Smooth muscle cell (in vitro differentiated cells): ENCODE measurements around the gene WDPCP. TPM values are rescaled to one million over a fixed set of nuclear protein-coding genes. Genes with fewer than 3 reads are reported as not detected.

ENCODE experiments used
- DNase-seq: peaks from one replicate; lab custom pipeline; 2025; ENCODE audit not compliant: unreplicated experiment; lab: John Stamatoyannopoulos, UW
- H2AFZ ChIP-seq: fragments of 200-600 bp; sonication (generic); 2 replicates; pipeline ENCODE4 v1.6.0; 2016; ENCODE audit warnings: antibody characterized with exemption, low read depth, mild to moderate bottlenecking
- H3F3A ChIP-seq: fragments of 200-600 bp; sonication (generic); 2 replicates; pipeline ENCODE4 v1.6.0; 2017; ENCODE audit warnings: antibody characterized with exemption, low read depth
- H3K27ac ChIP-seq: fragments of 200-600 bp; sonication (generic); 2 replicates; pipeline ENCODE4 v1.5.1; 2016; ENCODE audit warnings: low read depth, mild to moderate bottlenecking
- H3K27me3 ChIP-seq: fragments of 200-600 bp; sonication (generic); 2 replicates; pipeline ENCODE4 v1.6.1; 2016; ENCODE audit warnings: low read depth, mild to moderate bottlenecking
- H3K36me3 ChIP-seq: fragments of 200-600 bp; sonication (generic); 2 replicates; pipeline ENCODE4 v1.5.1; 2016; ENCODE audit warnings: low read depth
- H3K4me1 ChIP-seq: fragments of 200-600 bp; sonication (generic); 2 replicates; pipeline ENCODE4 v1.5.1; 2016; ENCODE audit warnings: low read depth
- H3K4me2 ChIP-seq: fragments of 200-600 bp; sonication (generic); 2 replicates; pipeline ENCODE4 v1.6.0; 2016; ENCODE audit warnings: mild to moderate bottlenecking
- H3K4me3 ChIP-seq: fragments of 200-600 bp; sonication (generic); 2 replicates; pipeline ENCODE4 v1.5.1; 2016; ENCODE audit warnings: mild to moderate bottlenecking
- H3K79me2 ChIP-seq: fragments of 200-600 bp; sonication (generic); 2 replicates; pipeline ENCODE4 v1.6.0; 2016; ENCODE audit warnings: low read depth, mild to moderate bottlenecking
- H3K9ac ChIP-seq: fragments of 200-600 bp; sonication (generic); 2 replicates; pipeline ENCODE4 v1.6.0; 2016; ENCODE audit warnings: low read depth
- H3K9me3 ChIP-seq: fragments of 200-600 bp; sonication (generic); replicated peaks from 2 replicates; pipeline ENCODE4 v1.5.1; 2016; ENCODE audit warnings: low read depth
- H4K20me1 ChIP-seq: fragments of 200-600 bp; sonication (generic); 2 replicates; pipeline ENCODE4 v1.6.0; 2016; ENCODE audit warnings: low read depth
- WGBS: methylation state at CpG from one replicate; pipeline ENCODE4 v1.1.7; 2016; ENCODE audit warnings: low lambda C conversion rate; 5-methylcytosine and 5-hydroxymethylcytosine counted together
- polyA plus RNA-seq: library from polyadenylated mRNA; unstranded; fragments of >200 nt; fragmentation: Nextera tagmentation; extraction: Ambion mirVana; gene quantifications from 2 replicates; pipeline ENCODE4 v1.2.1, GENCODE V29; 2016
- total RNA-seq: library from RNA; depleted of rRNA; stranded (reverse); fragments of >200 nt; gene quantifications from 2 replicates; pipeline ENCODE4 v1.2.3, GENCODE V29; 2014
- TF ChIP-seq, protein P1 (sequence below): fragments of 200-600 bp; sonication (generic); IDR thresholded peaks from 2 replicates; pipeline ENCODE4 v1.5.1; 2017; ENCODE audit warnings: borderline replicate concordance, mild to moderate bottlenecking, antibody characterized with exemption; ENCODE audit not compliant: insufficient read depth, poor library complexity, severe bottlenecking

The WDPCP gene
- total and polyA plus RNA-seq, 2 experiments from 2014 or later = 7.5 to 8.1 TPM

DNA sequence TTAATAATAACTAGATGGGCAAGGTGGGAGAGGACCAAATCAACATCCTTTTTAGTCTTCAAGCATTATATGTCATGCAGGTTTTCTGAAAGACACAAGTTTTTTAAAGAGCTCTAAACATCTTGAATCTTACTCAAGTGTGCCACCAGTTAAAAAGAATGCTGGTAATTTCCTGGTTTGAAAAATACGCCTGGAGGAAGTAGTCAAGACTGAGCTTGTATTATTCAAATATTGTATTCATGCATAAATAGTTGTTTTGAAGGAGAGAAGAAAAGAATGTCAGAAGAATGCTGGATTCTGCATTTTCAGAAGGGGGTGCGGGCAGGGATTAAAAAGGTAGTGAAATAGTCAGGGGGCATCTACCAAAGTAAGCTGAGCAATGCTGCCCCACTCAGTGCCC, 90.7 kb downstream of the WDPCP start:
- Histone ChIP-seq H2AFZ (no peak overlapping the region), H3K79me2 (no peaks in the 10 kb centered on the region), H3K27me3 (no peaks in the 10 kb centered on the region), H3K36me3 (no peaks in the 10 kb centered on the region), H3K4me2 (no peak overlapping the region), H3K9ac (no peak overlapping the region), H3K4me3 (no peak overlapping the region), H3K27ac (no peak overlapping the region), H3K9me3 (no peaks in the 10 kb centered on the region), H3K4me1 (no peaks in the 10 kb centered on the region), H4K20me1 (peaks cover 1% of the 10 kb centered on the region), H3F3A (no peaks in the 10 kb centered on the region)
- no peak for DNase-seq
- TF ChIP-seq, protein P1, sequence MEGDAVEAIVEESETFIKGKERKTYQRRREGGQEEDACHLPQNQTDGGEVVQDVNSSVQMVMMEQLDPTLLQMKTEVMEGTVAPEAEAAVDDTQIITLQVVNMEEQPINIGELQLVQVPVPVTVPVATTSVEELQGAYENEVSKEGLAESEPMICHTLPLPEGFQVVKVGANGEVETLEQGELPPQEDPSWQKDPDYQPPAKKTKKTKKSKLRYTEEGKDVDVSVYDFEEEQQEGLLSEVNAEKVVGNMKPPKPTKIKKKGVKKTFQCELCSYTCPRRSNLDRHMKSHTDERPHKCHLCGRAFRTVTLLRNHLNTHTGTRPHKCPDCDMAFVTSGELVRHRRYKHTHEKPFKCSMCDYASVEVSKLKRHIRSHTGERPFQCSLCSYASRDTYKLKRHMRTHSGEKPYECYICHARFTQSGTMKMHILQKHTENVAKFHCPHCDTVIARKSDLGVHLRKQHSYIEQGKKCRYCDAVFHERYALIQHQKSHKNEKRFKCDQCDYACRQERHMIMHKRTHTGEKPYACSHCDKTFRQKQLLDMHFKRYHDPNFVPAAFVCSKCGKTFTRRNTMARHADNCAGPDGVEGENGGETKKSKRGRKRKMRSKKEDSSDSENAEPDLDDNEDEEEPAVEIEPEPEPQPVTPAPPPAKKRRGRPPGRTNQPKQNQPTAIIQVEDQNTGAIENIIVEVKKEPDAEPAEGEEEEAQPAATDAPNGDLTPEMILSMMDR = no peak
- WGBS = 87% methylated on average over 2 of the region's 2 CpGs

DNA sequence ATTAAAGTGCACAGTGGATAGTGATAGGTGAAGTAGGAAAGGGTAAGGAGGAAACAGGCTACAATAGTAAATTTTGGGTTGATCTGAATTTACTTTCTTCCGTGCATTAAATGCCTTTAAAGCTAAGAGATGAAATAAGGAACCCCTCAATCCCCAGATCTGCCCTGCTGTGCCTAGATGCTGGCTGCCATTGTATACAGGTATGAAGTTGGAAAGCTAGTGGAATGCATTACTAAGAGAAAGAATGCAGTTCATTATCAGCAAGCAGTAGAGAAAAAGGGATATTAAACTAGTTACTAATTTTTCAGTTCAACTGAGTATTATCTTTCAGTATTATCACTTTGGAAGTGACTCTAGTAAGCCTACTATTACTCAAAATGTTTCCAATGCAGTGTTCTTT, 93.3 kb downstream of the WDPCP start:
- H3F3A ChIP-seq = no peaks in the 10 kb centered on the region
- H3K4me3 ChIP-seq = no peak overlapping the region
- H3K4me1 ChIP-seq = no peaks in the 10 kb centered on the region
- TF ChIP-seq, protein P1 = no peak
- no peak overlapping the region for H2AFZ ChIP-seq
- H3K36me3 ChIP-seq = no peaks in the 10 kb centered on the region
- no peak overlapping the region for H3K27ac ChIP-seq
- H3K79me2 ChIP-seq = no peaks in the 10 kb centered on the region
- H3K9me3 ChIP-seq = no peaks in the 10 kb centered on the region
- no peak overlapping the region for H3K9ac ChIP-seq
- H3K4me2 ChIP-seq = no peak overlapping the region
- no peaks in the 10 kb centered on the region for H4K20me1 ChIP-seq
- WGBS = 90% methylated on average over 1 of the region's 1 CpG
- no peaks in the 10 kb centered on the region for H3K27me3 ChIP-seq
- DNase-seq = no peak

DNA sequence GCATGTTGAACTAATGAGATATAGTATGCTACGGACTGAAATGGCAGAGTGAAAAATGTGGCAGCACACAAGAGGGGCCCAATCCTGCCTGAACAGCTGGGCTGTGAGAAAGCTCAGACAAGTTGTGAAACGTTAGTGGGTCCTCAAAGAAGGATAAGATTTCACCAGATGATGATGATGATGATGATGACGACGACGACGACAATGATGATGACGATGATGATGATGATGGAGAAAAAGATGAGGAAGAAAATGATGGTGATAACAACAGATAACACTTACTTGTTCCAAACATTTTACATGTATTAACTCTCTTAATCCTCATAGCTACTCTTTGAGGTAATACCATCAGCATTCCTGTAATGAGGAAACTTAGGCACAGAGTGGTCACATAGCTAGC, 94.2 kb downstream of the WDPCP start:
- TF ChIP-seq, protein P1 = no peak
- H3K9ac ChIP-seq = no peak overlapping the region
- no peaks in the 10 kb centered on the region for H3K4me1 ChIP-seq
- no peak for DNase-seq
- H3K27ac ChIP-seq = no peak overlapping the region
- 93% methylated on average over 7 of the region's 7 CpGs for WGBS
- H3K27me3 ChIP-seq = no peaks in the 10 kb centered on the region
- H2AFZ ChIP-seq = no peak overlapping the region
- H3K79me2 ChIP-seq = no peaks in the 10 kb centered on the region
- no peaks in the 10 kb centered on the region for H4K20me1 ChIP-seq
- H3K4me3 ChIP-seq = no peak overlapping the region
- no peaks in the 10 kb centered on the region for H3F3A ChIP-seq
- H3K4me2 ChIP-seq = no peak overlapping the region
- no peaks in the 10 kb centered on the region for H3K9me3 ChIP-seq
- no peaks in the 10 kb centered on the region for H3K36me3 ChIP-seq

DNA sequence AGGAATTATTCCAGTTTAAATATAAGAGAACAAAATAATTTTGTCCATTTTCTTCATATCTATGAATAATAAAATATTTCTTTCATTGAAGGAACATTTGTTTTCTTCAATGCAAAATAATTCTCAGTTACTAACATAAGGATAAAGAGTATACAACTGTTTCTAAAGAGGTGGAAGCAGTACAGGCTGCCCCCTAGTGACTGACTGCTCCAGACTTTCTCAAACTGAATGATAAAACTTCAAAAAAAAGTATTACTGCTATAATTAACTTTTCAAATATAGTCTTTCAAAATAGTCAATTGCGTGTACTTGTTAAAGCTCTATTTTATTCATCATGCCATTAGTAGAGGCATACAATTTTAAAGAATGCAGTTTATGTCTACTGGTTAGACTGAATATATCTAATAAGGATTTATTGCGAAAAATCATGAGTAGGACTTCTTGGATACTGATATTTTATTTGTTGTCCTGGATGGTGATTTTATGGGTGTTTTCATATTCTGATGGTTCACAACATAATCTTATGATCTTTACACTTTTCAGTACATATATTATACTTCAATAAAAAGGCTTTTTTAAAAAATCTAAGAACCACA, 100.1 kb downstream of the WDPCP start:
- WGBS = 53% methylated on average over 2 of the region's 2 CpGs
- H3K79me2 ChIP-seq = no peaks in the 10 kb centered on the region
- no peak for DNase-seq

More for the DNA sequence above, 100.1 kb downstream of the WDPCP start:
- TF ChIP-seq, protein P1 = peak; percentile 77
- no peak overlapping the region for H2AFZ ChIP-seq
- H3K9me3 ChIP-seq = no peaks in the 10 kb centered on the region
- H3K4me3 ChIP-seq = no peak overlapping the region
- H3K4me1 ChIP-seq = peaks cover 4% of the 10 kb centered on the region
- no peaks in the 10 kb centered on the region for H3K36me3 ChIP-seq
- H3K27me3 ChIP-seq = no peaks in the 10 kb centered on the region
- H3K4me2 ChIP-seq = no peak overlapping the region
- no peaks in the 10 kb centered on the region for H4K20me1 ChIP-seq
- H3K9ac ChIP-seq = no peak overlapping the region
- H3K27ac ChIP-seq = no peak overlapping the region
- no peaks in the 10 kb centered on the region for H3F3A ChIP-seq
